Measurements from ENCODE around the gene MTHFD2L.
A peak's percentile ranks its signal among the peaks of the same experiment; 100 is the strongest.

MTHFD2L gene

GRCh38 chr4:74189331-74190043, 31.6 kb downstream of the MTHFD2L start:
- Histone ChIP-seq H3K4me2 (ENCODE audit: insufficient read depth, low read length) (no peak overlapping the region), H3K4me3 (ENCODE audit: low read depth in 1 of 2, low read length in 2 of 2) (no peak overlapping the region), H2AFZ (ENCODE audit: low read depth, low read length) (no peak overlapping the region), H3K9me3 (ENCODE audit: insufficient read depth, low read length, severe bottlenecking) (no peaks in the 10 kb centered on the region), H3K9ac (ENCODE audit: low read depth, low read length) (no peak overlapping the region), H3K36me3 (ENCODE audit: insufficient read depth, low read length) (no peaks in the 10 kb centered on the region), H4K20me1 (ENCODE audit: insufficient read depth, low read length) (no peaks in the 10 kb centered on the region), H3K79me2 (ENCODE audit: insufficient read depth, low read length) (no peaks in the 10 kb centered on the region), H3K27me3 (ENCODE audit: insufficient read depth, low read length, poor library complexity) (no peaks in the 10 kb centered on the region), H3K27ac (ENCODE audit: low read length) (no peak overlapping the region), H3K4me1 (ENCODE audit: insufficient read depth, low read length) (no peaks in the 10 kb centered on the region)
- DNase-seq (no peak), ATAC-seq (ENCODE audit: insufficient read depth, low read depth) (peak; percentile 56)
- TF ChIP-seq EZH2 (IDR thresholded peaks at IDR 0.05; ENCODE audit: borderline replicate concordance, low read depth, low read length, severe bottlenecking) = no peak
- peak; percentile 77 for TF ChIP-seq CTCF (IDR thresholded peaks at IDR 0.05; ENCODE audit: borderline replicate concordance, extremely low read depth, low read length, poor library complexity, severe bottlenecking)

- H4K20me1 ChIP-seq (ENCODE audit: insufficient read depth, low read length) = no peaks in the 10 kb centered on the region
- H3K4me2 ChIP-seq (ENCODE audit: insufficient read depth, low read length) = no peak overlapping the region
- no peak for TF ChIP-seq EZH2 (IDR thresholded peaks at IDR 0.05; ENCODE audit: borderline replicate concordance, low read depth, low read length, severe bottlenecking)
- TF ChIP-seq CTCF (IDR thresholded peaks at IDR 0.05; ENCODE audit: borderline replicate concordance, extremely low read depth, low read length, poor library complexity, severe bottlenecking) = no peak
- no peaks in the 10 kb centered on the region for H3K27me3 ChIP-seq (ENCODE audit: insufficient read depth, low read length, poor library complexity)
- H3K36me3 ChIP-seq (ENCODE audit: insufficient read depth, low read length) = no peaks in the 10 kb centered on the region
- H3K9ac ChIP-seq (ENCODE audit: low read depth, low read length) = no peak overlapping the region
- no peaks in the 10 kb centered on the region for H3K9me3 ChIP-seq (ENCODE audit: insufficient read depth, low read length, severe bottlenecking)
- no peak overlapping the region for H3K27ac ChIP-seq (ENCODE audit: low read length)
- H3K4me1 ChIP-seq (ENCODE audit: insufficient read depth, low read length) = no peaks in the 10 kb centered on the region
- DNase-seq (no peak), ATAC-seq (ENCODE audit: insufficient read depth, low read depth) (no peak)
- H3K4me3 ChIP-seq (ENCODE audit: low read depth in 1 of 2, low read length in 2 of 2) = no peak overlapping the region
- no peak overlapping the region for H2AFZ ChIP-seq (ENCODE audit: low read depth, low read length)
- H3K79me2 ChIP-seq (ENCODE audit: insufficient read depth, low read length) = no peaks in the 10 kb centered on the region
Measured at GRCh38 chr4:74190332-74190731, 32.4 kb downstream of the MTHFD2L start.

GRCh38 chr4:74190919-74191397, 33.0 kb downstream of the MTHFD2L start:
- no peak overlapping the region for H3K4me3 ChIP-seq (ENCODE audit: low read depth in 1 of 2, low read length in 2 of 2)
- no peaks in the 10 kb centered on the region for H4K20me1 ChIP-seq (ENCODE audit: insufficient read depth, low read length)
- H3K27ac ChIP-seq (ENCODE audit: low read length) = no peak overlapping the region
- H3K9ac ChIP-seq (ENCODE audit: low read depth, low read length) = no peak overlapping the region
- no peaks in the 10 kb centered on the region for H3K4me1 ChIP-seq (ENCODE audit: insufficient read depth, low read length)
- no peaks in the 10 kb centered on the region for H3K36me3 ChIP-seq (ENCODE audit: insufficient read depth, low read length)
- no peak for ATAC-seq (ENCODE audit: insufficient read depth, low read depth)
- no peak for DNase-seq
- no peak overlapping the region for H3K4me2 ChIP-seq (ENCODE audit: insufficient read depth, low read length)
- no peak overlapping the region for H2AFZ ChIP-seq (ENCODE audit: low read depth, low read length)
- TF ChIP-seq EZH2 (IDR thresholded peaks at IDR 0.05; ENCODE audit: borderline replicate concordance, low read depth, low read length, severe bottlenecking) (no peak), CTCF (IDR thresholded peaks at IDR 0.05; ENCODE audit: borderline replicate concordance, extremely low read depth, low read length, poor library complexity, severe bottlenecking) (no peak)
- H3K27me3 ChIP-seq (ENCODE audit: insufficient read depth, low read length, poor library complexity) = no peaks in the 10 kb centered on the region
- no peaks in the 10 kb centered on the region for H3K79me2 ChIP-seq (ENCODE audit: insufficient read depth, low read length)
- H3K9me3 ChIP-seq (ENCODE audit: insufficient read depth, low read length, severe bottlenecking) = no peaks in the 10 kb centered on the region
